ENCODE data around the gene FNDC1. TPM values are rescaled to one million over a fixed set of nuclear protein-coding genes. Genes with fewer than 3 reads are reported as not detected.

FNDC1 gene
- total and polyA plus RNA-seq, 2 donors (not counting 1 experiment from before 2014, with no cell fraction given): not detected

DNA sequence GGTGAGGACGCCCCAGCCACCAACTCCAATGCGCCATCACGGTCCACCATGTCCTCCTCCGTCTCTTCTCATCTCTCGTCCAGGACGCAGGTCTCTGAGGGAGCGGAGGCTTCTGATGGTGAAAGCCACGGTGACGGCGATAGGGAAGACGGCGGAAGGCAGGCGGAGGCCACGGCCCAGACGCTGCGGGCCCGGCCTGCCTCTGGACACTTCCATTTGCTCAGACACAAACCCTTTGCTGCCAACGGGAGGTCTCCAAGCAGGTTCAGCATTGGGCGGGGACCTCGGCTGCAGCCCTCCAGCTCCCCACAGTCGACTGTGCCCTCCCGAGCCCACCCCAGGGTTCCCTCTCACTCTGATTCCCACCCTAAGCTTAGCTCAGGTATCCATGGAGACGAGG is 63.6 kb downstream of the FNDC1 start:
- CTCF ChIA-PET: no interaction called here
- TF ChIP-seq, protein P1, sequence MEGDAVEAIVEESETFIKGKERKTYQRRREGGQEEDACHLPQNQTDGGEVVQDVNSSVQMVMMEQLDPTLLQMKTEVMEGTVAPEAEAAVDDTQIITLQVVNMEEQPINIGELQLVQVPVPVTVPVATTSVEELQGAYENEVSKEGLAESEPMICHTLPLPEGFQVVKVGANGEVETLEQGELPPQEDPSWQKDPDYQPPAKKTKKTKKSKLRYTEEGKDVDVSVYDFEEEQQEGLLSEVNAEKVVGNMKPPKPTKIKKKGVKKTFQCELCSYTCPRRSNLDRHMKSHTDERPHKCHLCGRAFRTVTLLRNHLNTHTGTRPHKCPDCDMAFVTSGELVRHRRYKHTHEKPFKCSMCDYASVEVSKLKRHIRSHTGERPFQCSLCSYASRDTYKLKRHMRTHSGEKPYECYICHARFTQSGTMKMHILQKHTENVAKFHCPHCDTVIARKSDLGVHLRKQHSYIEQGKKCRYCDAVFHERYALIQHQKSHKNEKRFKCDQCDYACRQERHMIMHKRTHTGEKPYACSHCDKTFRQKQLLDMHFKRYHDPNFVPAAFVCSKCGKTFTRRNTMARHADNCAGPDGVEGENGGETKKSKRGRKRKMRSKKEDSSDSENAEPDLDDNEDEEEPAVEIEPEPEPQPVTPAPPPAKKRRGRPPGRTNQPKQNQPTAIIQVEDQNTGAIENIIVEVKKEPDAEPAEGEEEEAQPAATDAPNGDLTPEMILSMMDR (IDR thresholded peaks at IDR 0.05): no peak
- TF ChIP-seq EZH2 (IDR thresholded peaks at IDR 0.05; ENCODE audit: borderline replicate concordance, insufficient read depth, low read depth, low read length, poor library complexity, severe bottlenecking): no peak

GRCh38 chr6:159233365-159234101 is 64.3 kb downstream of the FNDC1 start:
- H3K4me2 ChIP-seq (replicated peaks; ENCODE audit: low read depth, low read length, poor library complexity, severe bottlenecking): no peak overlapping the region
- ATAC-seq (ENCODE audit: low read depth): no peak
- Mint-ChIP-seq H3K9me3 (ENCODE audit: insufficient read depth) (no peaks in the 10 kb centered on the region), H3K4me3 (no peak overlapping the region), H3K4me1 (peaks cover 2% of the 10 kb centered on the region), H3K27ac (no peak overlapping the region), H3K27me3 (peaks cover 44% of the 10 kb centered on the region)
- H2AFZ ChIP-seq (ENCODE audit: insufficient read depth, low read depth, low read length, poor library complexity, severe bottlenecking): no peak overlapping the region
- TF ChIP-seq, protein P1 (IDR thresholded peaks at IDR 0.05): no peak
- no peak for TF ChIP-seq EZH2 (IDR thresholded peaks at IDR 0.05; ENCODE audit: borderline replicate concordance, insufficient read depth, low read depth, low read length, poor library complexity, severe bottlenecking)
- H3K9me3 ChIP-seq (ENCODE audit: control extremely low read depth in 1 of 3, control insufficient read depth in 2 of 3, insufficient read depth in 1 of 3, low read length in 2 of 3): peaks cover 0 to 3% (median 0%) of the 10 kb centered on the region in 3 donors
- H3K4me1 ChIP-seq (ENCODE audit: control insufficient read depth in 2 of 2, insufficient read depth in 2 of 2, low read length in 2 of 2): no peaks in the 10 kb centered on the region
- no peak overlapping the region for H3K4me3 ChIP-seq (ENCODE audit: control extremely low read depth in 1 of 5, extremely low read depth in 1 of 5, insufficient read depth in 1 of 5, low read depth in 2 of 5, low read length in 4 of 5)
- intact Hi-C loops (cut with micrococcal nuclease): no loop called here
- H3K27me3 ChIP-seq (replicated peaks in 1 of 4; ENCODE audit: control extremely low read depth in 1 of 4, control insufficient read depth in 3 of 4, insufficient read depth in 4 of 4, low read length in 3 of 4): peaks cover 0 to 21% (median 5%) of the 10 kb centered on the region in 4 experiments
- no peaks in the 10 kb centered on the region for H4K20me1 ChIP-seq (ENCODE audit: control insufficient read depth, insufficient read depth, low read length, poor library complexity, severe bottlenecking)
- 21% methylated on average over 62 of the region's 66 CpGs for WGBS (ENCODE audit: insufficient coverage)
- H3K27ac ChIP-seq (ENCODE audit: low read length in 2 of 2): no peak overlapping the region
- CTCF ChIA-PET: no interaction called here
- no peak overlapping the region for H3K9ac ChIP-seq (ENCODE audit: low read length)
- POLR2A ChIA-PET: no interaction called here
- H3K79me2 ChIP-seq (ENCODE audit: control insufficient read depth, insufficient read depth, low read length): no peaks in the 10 kb centered on the region
- DNase-seq: no peak
- H3K36me3 ChIP-seq (replicated peaks in 1 of 2; ENCODE audit: control extremely low read depth in 1 of 2, control insufficient read depth in 1 of 2, extremely low read depth in 1 of 2, insufficient read depth in 2 of 2, low read length in 1 of 2): no peaks in the 10 kb centered on the region

More for the DNA sequence above, 63.6 kb downstream of the FNDC1 start:
- Histone ChIP-seq H3K9ac (ENCODE audit: low read length) (no peak overlapping the region), H3K4me1 (ENCODE audit: control insufficient read depth in 2 of 2, insufficient read depth in 2 of 2, low read length in 2 of 2) (no peaks in the 10 kb centered on the region), H3K27ac (ENCODE audit: low read length in 2 of 2) (no peak overlapping the region), H3K4me2 (replicated peaks; ENCODE audit: low read depth, low read length, poor library complexity, severe bottlenecking) (no peak overlapping the region), H2AFZ (ENCODE audit: insufficient read depth, low read depth, low read length, poor library complexity, severe bottlenecking) (no peak overlapping the region), H3K27me3 (replicated peaks in 1 of 4; ENCODE audit: control extremely low read depth in 1 of 4, control insufficient read depth in 3 of 4, insufficient read depth in 4 of 4, low read length in 3 of 4) (peaks cover 0 to 21% (median 5%) of the 10 kb centered on the region in 4 experiments), H3K4me3 (ENCODE audit: control extremely low read depth in 1 of 5, extremely low read depth in 1 of 5, insufficient read depth in 1 of 5, low read depth in 2 of 5, low read length in 4 of 5) (no peak overlapping the region), H3K9me3 (ENCODE audit: control extremely low read depth in 1 of 3, control insufficient read depth in 2 of 3, insufficient read depth in 1 of 3, low read length in 2 of 3) (peaks cover 0 to 3% (median 0%) of the 10 kb centered on the region in 3 donors), H4K20me1 (ENCODE audit: control insufficient read depth, insufficient read depth, low read length, poor library complexity, severe bottlenecking) (no peaks in the 10 kb centered on the region), H3K36me3 (replicated peaks in 1 of 2; ENCODE audit: control extremely low read depth in 1 of 2, control insufficient read depth in 1 of 2, extremely low read depth in 1 of 2, insufficient read depth in 2 of 2, low read length in 1 of 2) (no peaks in the 10 kb centered on the region), H3K79me2 (ENCODE audit: control insufficient read depth, insufficient read depth, low read length) (no peaks in the 10 kb centered on the region)
- Mint-ChIP-seq H3K4me1 (peaks cover 2% of the 10 kb centered on the region), H3K9me3 (ENCODE audit: insufficient read depth) (no peaks in the 10 kb centered on the region), H3K27me3 (peaks cover 42% of the 10 kb centered on the region), H3K4me3 (no peak overlapping the region), H3K27ac (no peak overlapping the region)
- intact Hi-C loops (cut with micrococcal nuclease): no loop called here
- 95% methylated on average over 22 of the region's 23 CpGs for WGBS (ENCODE audit: insufficient coverage)
- DNase-seq: no peak
- POLR2A ChIA-PET: no interaction called here
- no peak for ATAC-seq (ENCODE audit: low read depth)

Measured in B cell (primary cell).